ENCODE data around the gene GALNT17. TPM values are rescaled to one million over a fixed set of nuclear protein-coding genes. Genes with fewer than 3 reads are reported as not detected.

Gene GALNT17
- total RNA-seq, 1 experiment from 2014 or later, result not detected

DNA sequence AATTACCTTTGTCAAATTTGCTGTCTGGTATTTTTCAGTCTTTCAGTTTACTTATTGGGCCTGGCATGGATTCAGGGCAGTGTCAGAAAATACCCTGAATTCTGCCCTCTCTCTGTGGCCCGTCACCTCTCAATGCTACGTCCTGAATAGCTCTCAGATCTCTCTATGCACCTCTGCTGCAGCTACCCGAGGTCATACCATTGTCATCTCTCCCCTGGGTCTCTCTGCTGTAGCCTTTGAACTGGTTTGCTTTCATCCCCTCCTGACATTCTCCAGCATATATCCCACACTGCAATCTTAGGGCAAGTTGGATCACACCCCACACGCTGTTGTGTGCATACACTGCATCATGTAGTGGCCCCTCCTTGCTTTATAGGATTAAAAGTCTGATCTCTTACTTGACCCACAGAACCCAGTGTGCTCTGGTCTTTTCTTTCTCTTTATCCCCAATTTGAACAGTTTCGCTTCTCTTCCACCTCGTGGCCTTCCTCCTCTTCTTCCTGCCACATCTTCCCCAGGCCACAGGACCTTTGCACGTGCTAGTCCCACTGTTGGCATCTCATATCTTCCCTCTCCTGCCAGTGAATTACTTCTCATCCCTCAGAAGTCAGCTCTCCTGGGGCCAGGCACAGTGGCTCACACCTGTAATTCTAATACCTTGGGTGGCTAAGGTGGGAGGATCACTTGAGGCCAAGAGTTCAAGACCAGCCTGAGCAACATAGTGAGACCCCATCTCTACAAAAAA is 372.9 kb downstream of the GALNT17 start:
- intact Hi-C loops (cut with micrococcal nuclease; ENCODE audit: unreplicated experiment), result loop anchor here (1.0 kb wide), 1 partner anchor 19 kb away; no protein-coding TSS in a partner anchor
- no peak overlapping the region for H3K27ac ChIP-seq
- no peaks in the 10 kb centered on the region for H3K9me2 ChIP-seq (ENCODE audit: insufficient read depth)
- H3K4me2 ChIP-seq, result no peak overlapping the region
- no TSS peak for BruUV-seq (replicated peaks)
- H3K36me3 ChIP-seq (ENCODE audit: low read depth), result no peaks in the 10 kb centered on the region
- H3K9me3 ChIP-seq (ENCODE audit: insufficient read depth, low read depth), result no peaks in the 10 kb centered on the region
- no peaks in the 10 kb centered on the region for H4K20me1 ChIP-seq (ENCODE audit: insufficient read depth)
- no peaks in the 10 kb centered on the region for H3F3A ChIP-seq (ENCODE audit: insufficient read depth, low read depth)
- no peaks in the 10 kb centered on the region for H3K79me2 ChIP-seq (ENCODE audit: low read depth)
- H3K27me3 ChIP-seq (ENCODE audit: insufficient read depth, low read depth), result peaks cover 27% of the 10 kb centered on the region
- TF ChIP-seq CTCF (conservative IDR thresholded peaks at IDR 0.05), result no peak
- no peak for TF ChIP-seq EZH2 (IDR thresholded peaks at IDR 0.05; ENCODE audit: low read depth)
- no peaks in the 10 kb centered on the region for H3K4me1 ChIP-seq (replicated peaks; ENCODE audit: insufficient read depth)
- DNase-seq, result no peak
- ChIA-PET CTCF (no interaction called here), POLR2A (ENCODE audit: unreplicated experiment) (no interaction called here)
- no peak overlapping the region for H2AFZ ChIP-seq
- no peak overlapping the region for H3K4me3 ChIP-seq

DNA sequence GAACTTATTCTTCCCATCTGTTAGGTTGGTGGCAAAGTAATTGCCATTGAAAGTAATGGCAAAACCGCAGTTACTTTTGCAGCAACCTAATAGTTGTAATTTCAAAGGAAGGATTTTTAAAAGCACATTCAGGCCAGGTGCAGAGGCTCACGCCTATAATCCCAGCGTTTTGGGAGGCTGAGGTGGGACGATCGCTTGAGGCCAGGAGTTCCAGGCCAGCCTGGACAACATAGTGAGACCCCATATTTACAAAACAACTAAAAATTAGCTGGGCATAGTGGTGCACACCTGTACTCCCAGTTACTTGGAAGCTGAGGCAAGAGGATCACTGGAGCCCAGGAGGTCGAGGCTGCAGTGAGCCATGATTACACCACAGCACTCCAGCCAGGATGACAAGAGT is 374.9 kb downstream of the GALNT17 start:
- Histone ChIP-seq H3K79me2 (ENCODE audit: low read depth) (no peaks in the 10 kb centered on the region), H3K27me3 (ENCODE audit: insufficient read depth, low read depth) (peaks cover 27% of the 10 kb centered on the region), H3K27ac (no peak overlapping the region), H3F3A (ENCODE audit: insufficient read depth, low read depth) (no peaks in the 10 kb centered on the region), H3K4me3 (no peak overlapping the region), H2AFZ (no peak overlapping the region), H3K36me3 (ENCODE audit: low read depth) (no peaks in the 10 kb centered on the region), H4K20me1 (ENCODE audit: insufficient read depth) (no peaks in the 10 kb centered on the region), H3K9me3 (ENCODE audit: insufficient read depth, low read depth) (no peaks in the 10 kb centered on the region), H3K9me2 (ENCODE audit: insufficient read depth) (no peaks in the 10 kb centered on the region), H3K4me2 (no peak overlapping the region), H3K4me1 (replicated peaks; ENCODE audit: insufficient read depth) (no peaks in the 10 kb centered on the region)
- CTCF ChIA-PET, result no interaction called here
- TF ChIP-seq EZH2 (IDR thresholded peaks at IDR 0.05; ENCODE audit: low read depth), result no peak
- TF ChIP-seq CTCF (conservative IDR thresholded peaks at IDR 0.05), result no peak
- POLR2A ChIA-PET (ENCODE audit: unreplicated experiment), result no interaction called here
- intact Hi-C loops (cut with micrococcal nuclease; ENCODE audit: unreplicated experiment), result no loop called here
- no TSS peak for BruUV-seq (replicated peaks)
- no peak for DNase-seq

DNA sequence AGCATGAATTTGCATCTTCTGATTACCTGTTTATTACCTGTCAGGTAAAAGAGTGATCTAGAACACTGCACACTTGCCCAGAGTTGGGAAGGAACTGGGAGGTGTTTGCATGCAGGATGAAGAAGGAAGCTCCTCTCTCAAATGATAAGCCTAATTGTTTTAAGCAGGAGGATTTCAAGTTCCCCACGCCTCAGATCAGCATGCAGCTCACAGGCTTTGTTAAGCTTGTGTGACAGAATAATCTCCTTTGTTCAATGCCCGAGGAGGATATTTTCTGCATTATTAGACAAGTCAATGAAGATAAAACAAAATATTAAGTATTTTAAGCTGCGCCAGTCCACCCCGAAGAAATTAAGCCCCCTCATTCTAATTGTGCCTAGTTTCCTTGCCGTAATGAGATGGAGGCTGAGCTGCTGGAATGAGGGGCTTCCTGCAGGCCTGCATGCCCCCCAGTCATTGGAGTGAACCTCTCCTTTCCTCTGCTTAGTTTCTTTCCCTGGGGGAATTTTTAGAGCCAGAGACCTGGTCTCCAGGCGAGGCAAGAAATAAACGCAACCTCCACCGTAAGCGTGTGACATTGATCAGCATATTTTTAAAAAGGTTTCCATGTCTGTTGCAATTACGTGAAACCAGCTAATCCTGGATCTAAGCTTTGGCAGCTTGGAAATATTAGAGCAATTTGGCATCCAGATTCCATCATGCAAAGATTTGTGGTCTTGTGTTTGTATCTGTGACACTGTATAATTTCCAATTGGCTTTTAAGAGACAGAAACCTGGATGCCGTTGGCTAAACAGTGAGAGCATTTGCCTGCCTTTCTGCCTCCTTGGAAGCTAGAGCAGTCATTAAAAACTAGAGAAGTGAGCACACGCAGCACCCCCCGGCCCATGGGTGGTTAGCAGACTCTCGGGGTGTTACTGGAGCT is 376.0 kb downstream of the GALNT17 start:
- Histone ChIP-seq H3K4me1 (replicated peaks; ENCODE audit: insufficient read depth) (no peaks in the 10 kb centered on the region), H3K27me3 (ENCODE audit: insufficient read depth, low read depth) (peaks cover 24% of the 10 kb centered on the region), H2AFZ (no peak overlapping the region), H3K36me3 (ENCODE audit: low read depth) (no peaks in the 10 kb centered on the region), H3F3A (ENCODE audit: insufficient read depth, low read depth) (no peaks in the 10 kb centered on the region), H4K20me1 (ENCODE audit: insufficient read depth) (no peaks in the 10 kb centered on the region), H3K4me3 (no peak overlapping the region), H3K9me2 (ENCODE audit: insufficient read depth) (no peaks in the 10 kb centered on the region), H3K79me2 (ENCODE audit: low read depth) (no peaks in the 10 kb centered on the region), H3K4me2 (no peak overlapping the region), H3K27ac (no peak overlapping the region), H3K9me3 (ENCODE audit: insufficient read depth, low read depth) (no peaks in the 10 kb centered on the region)
- no TSS peak for BruUV-seq (replicated peaks)
- ChIA-PET POLR2A (ENCODE audit: unreplicated experiment) (no interaction called here), CTCF (no interaction called here)
- DNase-seq, result no peak
- intact Hi-C loops (cut with micrococcal nuclease; ENCODE audit: unreplicated experiment), result no loop called here
- TF ChIP-seq EZH2 (IDR thresholded peaks at IDR 0.05; ENCODE audit: low read depth), result no peak
- no peak for TF ChIP-seq CTCF (conservative IDR thresholded peaks at IDR 0.05)
